Mesenteric fat pad (tissue), 1 donor: ENCODE results near the gene MT1H. TPM values are rescaled to one million over a fixed set of nuclear protein-coding genes. Genes with fewer than 3 reads are reported as not detected.
"Not testable (repeated sequence)": the region's sequence is repeated elsewhere in the genome, so short reads cannot be mapped to it uniquely, and the experiment has no call there.

ENCODE experiments used
- DNase-seq: peaks from one replicate; pipeline ENCODE4 v3.0.0-alpha.2; 2020; ENCODE audit warnings: low spot score
- long read RNA-seq: library from polyadenylated mRNA; unstranded; transcript quantifications from one replicate; pipeline ENCODE4 v2.0.0, GENCODE V29; 2020
- total RNA-seq: library from RNA; stranded (reverse); fragmentation: NEBNext Ultra II Directional; extraction: Animal tissue kit (Norgen Biotek cat#: 25700); gene quantifications from one replicate; pipeline ENCODE4 v1.2.1, GENCODE V29; 2021
- donor health status: DM: yes; HTN: yes; CAD: no.

MT1H gene
- total RNA-seq, result 0.58 TPM
- long read RNA-seq, result 0 reads

DNA sequence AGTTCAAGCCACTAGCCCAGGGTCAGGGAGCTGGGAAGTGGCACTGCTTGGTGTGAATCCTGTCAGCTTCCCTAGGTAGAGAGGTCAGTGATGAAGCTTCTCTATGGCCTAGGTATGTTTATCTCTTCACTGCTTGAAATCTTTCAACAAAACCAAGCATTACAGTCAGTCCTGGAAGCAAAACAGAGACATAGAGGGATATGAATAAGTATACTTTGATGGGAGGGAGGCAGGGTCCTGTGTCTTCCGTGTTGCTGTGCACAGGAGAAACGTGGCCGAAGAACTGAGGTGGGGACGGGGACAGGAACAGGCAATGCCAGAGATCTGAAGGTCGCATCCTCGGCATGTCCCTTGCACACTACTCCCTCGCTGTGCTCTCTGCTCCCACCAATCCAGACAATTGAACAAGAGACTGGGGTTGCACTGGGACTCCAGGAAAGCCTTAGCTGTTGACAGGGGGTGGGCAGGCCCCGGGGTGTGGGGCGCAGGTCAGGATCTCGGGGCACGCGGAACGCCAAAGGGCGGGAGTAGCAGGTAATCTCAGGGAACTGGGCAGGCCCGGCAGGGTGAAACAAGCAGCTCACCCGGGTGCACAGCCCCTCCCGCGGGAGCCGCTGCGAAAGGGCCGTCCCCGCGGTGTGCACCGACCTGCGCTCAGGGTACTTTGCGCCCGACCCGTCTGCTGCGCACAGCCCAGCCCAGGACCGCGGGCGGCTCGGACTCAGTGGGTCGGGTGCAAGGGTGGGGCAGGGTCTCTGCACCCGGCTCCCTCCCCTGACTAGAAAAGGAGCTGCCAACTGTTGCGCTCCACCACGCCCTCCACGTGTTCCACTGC lies at the start of gene MT1H:
Gene MT1H, plus strand, starts transcription at position 810 of the 835 bp plus-strand sequence. CDS start 71 bp downstream, outside the sequence.
- no peak for DNase-seq

DNA sequence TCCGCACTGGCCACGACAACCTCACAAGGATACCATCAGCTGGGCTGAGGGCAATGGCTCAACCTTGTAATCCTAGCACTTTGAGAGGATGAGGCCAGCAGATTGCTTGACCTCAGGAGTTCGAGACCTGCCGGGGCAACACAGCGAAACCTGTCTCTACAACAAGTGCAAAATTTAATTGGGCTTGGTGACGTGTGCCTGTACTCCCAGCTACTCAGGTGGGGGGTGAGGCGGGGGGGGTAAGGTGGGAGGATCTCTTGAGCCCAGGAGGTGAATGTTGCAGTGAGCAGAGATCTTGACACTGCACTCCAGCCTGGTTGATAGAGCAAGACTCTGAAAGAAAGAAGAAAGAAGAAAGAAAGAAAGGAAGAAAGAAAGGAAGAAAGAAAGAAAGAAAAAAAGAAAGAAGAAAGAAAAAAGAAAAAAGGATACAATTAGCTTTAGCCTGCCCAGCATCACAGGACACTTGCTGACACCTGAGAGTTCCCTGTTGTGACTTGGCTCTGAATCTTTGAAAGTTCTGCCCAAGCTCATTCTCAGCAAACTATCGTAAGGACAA lies 49.2 kb upstream of the MT1H start:
- DNase-seq, result no peak

DNA sequence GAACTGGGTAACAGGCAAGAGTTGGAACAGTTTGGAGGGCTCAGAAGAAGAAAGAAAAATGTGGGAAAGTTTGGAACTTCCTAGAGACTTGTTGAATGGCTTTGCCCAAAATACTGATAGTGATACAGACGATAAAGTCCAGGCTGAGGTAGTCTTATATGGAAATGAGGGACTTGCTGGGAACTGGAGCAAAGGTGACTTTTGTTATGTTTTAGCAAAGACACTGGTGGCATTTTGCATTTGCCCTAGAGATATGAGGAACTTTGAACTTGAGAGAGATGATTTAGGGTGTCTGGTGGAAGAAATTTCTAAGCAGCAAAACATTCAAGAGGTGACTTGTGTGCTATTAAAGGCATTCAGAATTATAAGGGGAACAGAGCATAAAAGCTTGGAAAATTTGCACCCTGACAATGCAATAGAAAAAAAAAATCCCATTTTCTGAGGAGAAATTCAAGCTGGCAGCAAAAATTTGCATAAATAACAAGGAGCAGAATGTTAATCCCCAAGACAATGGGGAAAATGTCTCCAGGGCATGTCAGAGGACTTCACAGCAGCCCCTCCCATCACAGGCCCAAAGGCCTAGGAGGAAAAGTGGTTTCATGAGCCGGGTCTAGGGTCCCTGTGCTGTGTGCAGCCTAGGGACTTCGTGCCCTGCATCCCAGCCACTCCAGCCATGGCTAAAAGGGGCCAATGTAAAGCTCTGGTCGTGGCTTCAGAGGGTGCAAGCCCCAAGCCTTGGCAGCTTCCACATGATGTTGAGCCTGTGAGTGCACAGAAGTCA lies 47.8 kb upstream of the MT1H start:
- DNase-seq, result not testable (repeated sequence)

DNA sequence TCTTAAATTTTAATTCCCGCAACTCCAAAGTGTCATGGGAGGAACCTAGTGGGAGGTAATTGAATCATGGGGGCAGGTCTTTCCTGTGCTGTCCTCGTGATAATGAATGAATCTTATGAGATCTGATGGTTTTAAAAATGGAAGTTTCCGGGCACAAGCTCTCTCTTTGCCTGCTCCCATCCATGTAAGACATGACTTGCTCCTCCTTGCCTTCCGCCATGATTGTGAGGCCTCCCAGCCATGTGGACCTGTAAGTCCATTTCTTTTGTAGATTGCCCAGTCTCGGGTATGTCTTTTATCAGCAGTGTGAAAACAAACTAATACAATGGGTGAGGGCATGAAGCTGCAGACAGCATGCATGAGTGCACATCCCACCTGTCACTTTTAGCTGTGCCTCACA lies 46.4 kb upstream of the MT1H start:
- not testable (repeated sequence) for DNase-seq

DNA sequence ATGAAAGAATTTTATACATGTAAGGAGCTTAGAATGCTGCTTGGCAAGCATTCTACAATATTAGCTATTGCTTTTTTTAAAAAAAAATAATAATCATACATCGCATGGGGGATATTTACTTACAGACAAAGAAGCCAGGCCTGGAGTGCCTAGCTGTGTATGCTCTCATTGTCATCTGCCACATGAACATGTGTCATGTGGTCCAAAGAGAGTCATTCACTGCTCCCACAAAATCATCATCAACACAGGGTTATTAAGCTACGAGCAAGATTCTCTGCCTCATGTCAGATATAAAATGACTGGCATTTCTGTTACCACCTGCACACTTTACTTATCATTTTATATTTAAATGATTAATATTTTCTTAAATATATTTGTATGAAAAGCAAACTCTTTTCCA lies 46.0 kb upstream of the MT1H start:
- no peak for DNase-seq

DNA sequence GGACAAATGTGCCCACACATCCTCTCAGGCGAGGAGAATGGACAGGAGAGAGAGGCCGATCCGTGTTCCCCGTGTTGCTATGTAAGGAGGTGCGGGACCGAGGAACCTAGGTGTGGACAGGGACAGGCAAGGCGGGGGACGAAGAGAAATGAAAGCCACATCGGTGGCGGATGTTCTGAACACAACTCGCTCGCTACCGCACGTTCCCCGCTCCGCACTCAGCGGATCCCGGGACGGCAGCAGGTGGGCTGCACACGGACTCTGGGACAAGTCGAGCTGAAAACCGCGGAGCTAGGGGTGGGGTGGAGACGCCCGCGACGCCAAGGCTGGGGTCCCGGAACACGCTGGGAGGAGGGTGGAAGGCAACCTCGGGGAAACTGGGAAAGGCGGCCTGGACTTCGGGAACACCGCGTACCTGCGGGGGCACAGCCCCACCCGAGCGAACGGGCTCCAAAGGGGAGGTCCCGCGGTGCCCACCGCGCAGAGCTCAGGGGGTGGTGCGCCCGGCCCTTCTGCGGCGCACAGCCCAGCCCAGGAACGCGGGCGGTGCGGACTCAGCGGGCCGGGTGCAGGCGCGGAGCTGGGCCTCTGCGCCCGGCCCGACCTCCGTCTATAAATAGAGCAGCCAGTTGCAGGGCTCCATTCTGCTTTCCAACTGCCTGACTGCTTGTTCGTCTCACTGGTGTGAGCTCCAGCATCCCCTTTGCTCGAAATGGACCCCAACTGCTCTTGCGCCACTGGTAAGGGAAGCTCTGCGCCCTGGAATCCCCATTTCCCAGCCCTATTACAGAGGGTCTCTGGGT lies 44.3 kb upstream of the MT1H start, which contains the start of gene MT1E:
Gene MT1E, plus strand, starts transcription at position 642 of the 803 bp plus-strand sequence. Its CDS starts 71 bp downstream, at position 713.
- no peak for DNase-seq

DNA sequence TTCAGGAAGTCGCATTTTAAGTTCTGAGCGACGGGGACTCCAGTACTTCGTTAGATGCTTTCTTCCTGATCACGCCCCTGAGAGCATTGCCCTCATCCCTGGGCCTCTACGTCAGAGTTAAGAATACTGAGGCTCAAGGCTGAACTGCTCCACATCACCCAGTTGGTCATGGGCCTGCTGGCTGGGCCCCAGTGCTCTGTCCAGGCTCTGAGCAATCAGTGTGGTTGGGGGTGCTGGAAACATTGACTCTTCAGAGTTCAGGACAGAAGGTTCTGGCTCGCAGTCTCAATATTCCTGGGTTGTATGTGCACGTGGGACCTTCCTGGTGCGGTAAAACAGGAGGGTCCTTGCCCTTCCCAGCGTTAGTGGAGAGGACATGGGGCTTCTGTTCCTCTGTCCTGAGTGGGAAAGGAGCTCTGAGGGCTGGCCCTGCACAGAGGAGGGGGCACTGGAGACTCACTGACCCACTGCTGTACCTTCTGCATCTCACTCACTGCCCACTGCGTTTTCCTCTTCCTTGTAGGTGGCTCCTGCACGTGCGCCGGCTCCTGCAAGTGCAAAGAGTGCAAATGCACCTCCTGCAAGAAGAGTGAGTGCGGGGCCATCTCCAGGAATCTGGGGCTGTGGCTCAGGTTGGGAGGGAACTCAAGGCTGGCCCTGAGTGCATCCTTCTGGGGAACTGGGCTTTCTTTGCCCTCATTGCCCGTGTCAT lies 43.5 kb upstream of the MT1H start:
- no peak for DNase-seq

DNA sequence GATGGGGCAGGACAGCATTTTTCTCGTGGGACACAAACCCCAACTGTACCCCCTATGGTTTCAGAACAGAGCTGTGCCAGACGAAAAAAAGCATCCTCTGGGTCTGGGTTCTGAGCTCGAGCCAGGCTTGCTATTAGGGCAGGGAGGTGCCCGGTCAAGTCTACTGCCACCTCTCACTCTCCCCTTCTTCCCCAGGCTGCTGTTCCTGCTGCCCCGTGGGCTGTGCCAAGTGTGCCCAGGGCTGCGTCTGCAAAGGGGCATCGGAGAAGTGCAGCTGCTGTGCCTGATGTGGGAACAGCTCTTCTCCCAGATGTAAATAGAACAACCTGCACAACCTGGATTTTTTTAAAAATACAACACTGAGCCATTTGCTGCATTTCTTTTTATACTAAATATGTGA lies 42.9 kb upstream of the MT1H start:
- DNase-seq, result no peak

DNA sequence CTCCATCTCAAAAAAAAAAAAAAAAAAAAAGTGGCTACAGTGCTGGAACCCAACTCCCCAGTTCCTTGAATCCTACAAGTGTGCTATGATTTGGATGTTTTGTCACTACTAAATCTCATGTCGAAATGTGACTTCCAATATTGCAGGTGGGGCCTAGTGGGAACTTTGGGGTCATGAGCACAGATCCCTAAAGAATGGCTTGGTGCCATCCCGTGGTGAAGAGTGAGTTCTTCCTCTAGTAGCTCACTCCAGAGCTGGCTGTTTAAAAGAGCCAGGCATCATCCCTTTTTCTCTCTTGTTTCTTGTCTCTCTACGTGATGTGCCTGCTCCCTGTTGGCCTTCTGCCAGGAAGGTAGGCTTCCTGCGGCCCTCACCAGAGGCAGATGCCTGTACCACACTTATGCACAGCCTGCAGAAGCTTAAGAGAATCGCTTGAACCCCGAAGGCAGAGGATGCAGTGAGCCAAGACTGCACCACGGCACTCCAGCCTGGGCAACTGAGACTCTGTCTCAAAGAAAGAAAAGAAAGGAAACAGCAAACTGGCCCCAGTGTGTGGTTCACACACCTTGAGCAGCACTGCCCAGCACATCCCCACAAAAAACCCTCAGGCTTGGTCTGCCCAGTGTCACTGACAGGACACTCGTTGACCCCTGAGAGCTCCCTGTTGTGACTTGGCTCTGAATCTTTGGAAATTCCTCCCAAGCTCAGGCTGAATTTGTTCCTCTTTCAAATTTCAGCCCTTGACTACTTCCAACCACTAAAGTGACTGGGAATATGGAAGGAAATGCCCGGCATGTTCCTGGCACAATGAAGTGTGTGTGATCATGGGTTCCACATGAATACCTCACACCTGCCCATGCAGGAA lies 40.9 kb upstream of the MT1H start:
- no peak for DNase-seq

DNA sequence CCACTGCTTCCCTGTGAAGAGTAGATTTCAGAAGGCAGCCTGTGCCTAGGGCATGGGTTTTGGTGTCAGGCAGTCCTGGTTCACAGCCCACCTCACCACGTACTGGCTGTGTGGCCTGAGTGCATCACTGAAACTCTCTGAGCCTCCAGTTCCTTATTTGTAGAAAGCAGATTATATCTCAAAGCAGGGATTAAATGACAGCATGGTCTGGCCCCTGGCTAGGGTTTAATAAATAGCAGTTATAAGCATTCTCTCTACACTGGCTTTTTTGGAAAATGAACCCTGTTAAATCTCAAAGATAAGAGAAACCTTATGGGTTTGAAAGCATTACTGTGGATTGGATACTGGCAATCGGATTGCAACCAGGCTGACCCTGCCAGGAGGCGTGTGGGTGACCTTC lies 40.1 kb upstream of the MT1H start:
- no peak for DNase-seq

DNA sequence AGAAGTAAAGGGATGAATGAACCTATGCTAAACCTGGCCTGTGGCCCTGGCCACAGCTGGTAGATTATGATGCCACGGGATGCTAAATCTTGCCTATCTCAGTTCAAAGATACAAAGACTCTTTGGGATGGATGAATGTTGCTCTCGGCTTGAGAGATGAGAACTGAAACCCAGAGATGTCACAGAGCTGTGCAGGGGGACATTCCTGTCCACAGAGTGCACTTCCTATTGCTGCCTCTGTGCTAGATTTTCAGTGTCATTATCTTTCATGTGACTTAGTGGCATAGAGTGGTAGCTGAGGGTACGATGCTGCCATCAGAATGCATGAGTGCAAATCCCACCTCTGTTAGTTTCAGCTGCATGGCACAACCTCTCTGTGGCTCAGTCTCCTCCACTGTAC lies 39.5 kb upstream of the MT1H start:
- no peak for DNase-seq

DNA sequence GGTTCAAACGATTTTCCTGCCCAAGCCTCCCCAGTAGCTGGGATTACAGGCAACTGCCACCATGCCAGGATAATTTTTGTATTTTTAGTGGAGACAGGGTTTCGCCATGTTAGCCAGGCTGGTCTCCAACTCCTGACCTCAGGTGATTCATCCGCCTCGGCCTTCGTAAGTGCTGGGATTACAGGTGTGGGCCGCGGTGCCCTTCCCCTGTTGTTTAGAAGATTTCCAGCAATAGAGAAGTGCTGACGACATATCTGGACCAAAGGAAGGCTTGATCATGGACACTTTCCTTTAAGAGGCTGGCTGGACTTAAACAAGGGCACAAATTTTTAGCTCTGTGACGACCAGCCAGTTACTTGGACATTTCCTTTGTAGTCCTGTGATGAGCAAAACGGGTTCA lies 38.4 kb upstream of the MT1H start:
- no peak for DNase-seq

DNA sequence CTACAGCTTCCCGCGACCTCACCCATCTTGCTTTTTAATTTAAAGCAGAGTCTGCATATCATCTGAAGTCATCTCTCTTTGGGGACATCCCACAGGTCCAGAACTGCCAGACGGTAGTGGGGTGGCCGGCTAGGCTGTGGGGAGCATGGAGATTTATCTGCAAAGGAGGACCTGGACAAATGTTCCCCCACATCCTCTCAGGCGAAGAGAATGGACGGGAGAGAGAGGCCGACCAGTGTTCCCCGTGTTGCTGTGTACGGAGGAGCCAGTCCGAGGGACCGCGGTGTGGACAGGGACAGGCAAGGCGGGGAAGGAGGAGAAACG lies 37.8 kb upstream of the MT1H start:
- no peak for DNase-seq

DNA sequence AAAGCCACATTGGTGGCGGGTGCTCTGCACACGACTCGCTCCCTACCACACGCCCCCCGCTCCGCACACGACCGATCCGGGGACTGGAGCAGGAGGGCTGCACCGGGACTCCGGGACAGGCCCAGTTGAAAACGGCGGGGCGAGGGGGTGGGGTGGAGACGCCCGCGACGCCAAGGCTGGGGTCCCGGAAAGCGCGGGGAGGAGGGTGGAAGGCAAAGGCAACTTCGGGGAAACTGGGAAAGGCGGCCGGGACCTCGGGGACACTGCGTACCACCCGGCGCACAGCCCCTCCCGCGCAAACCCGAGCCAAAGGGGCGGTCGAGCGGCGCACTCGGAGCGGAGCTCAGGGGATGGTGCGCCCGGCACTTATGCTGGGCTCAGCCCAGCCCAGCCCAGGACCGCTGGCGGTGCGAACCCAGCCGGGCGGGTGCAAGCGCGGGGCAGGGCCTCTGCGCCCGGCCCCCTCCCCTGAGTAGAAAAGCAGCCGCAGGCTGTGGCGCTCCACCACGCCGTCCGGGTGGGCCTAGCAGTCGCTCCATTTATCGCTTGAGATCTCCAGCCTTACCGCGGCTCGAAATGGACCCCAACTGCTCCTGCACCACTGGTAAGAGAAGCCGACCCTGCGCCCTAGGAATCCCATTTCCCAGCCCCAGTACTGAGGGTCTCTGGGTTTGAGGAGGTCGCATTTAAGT lies 37.3 kb upstream of the MT1H start, which contains the start of gene MT1M:
Gene MT1M, plus strand, starts transcription at position 504 of the 692 bp plus-strand sequence. Its CDS starts 73 bp downstream, at position 577.
- DNase-seq, result peak; percentile 93

DNA sequence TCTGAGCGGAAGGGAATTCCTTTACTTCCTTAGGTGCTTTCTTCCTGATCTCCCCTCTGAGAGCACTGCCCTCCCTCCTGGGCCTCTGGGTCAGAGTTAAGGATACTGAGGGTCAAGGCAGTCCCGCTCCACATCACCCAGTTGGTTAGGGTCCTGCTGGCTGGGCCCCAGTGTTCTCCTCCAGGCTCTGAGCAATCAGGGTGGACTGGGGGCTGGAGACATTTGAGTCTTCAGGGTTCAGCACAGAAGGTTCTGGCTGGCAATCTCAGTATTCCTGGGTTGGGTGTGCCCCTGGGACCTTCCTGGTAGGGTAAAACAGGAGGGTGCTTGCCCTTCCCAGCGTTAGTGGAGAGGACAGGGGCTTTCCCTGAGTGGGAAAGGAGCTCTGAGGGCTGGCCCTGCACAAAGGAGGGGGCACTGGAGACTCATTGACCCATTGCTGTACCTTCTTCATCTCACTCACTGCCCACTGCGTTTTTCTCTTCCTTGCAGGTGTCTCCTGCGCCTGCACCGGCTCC lies 36.7 kb upstream of the MT1H start:
- DNase-seq, result no peak

DNA sequence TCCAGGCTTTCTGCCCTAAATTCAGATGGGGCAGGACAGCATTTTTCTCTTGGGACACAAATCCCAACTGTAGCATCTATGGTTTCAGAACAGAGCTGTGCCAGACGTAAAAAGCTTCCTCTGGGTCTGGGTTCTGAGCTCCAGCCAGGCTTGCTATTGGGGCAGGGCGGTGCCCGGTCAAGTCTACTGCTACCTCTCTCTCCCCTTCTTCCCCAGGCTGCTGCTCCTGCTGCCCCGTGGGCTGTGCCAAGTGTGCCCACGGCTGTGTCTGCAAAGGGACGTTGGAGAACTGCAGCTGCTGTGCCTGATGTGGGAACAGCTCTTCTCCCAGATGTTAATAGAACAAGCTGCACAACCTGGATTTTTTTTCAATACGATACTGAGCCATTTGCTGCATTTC lies 36.1 kb upstream of the MT1H start:
- DNase-seq, result no peak

DNA sequence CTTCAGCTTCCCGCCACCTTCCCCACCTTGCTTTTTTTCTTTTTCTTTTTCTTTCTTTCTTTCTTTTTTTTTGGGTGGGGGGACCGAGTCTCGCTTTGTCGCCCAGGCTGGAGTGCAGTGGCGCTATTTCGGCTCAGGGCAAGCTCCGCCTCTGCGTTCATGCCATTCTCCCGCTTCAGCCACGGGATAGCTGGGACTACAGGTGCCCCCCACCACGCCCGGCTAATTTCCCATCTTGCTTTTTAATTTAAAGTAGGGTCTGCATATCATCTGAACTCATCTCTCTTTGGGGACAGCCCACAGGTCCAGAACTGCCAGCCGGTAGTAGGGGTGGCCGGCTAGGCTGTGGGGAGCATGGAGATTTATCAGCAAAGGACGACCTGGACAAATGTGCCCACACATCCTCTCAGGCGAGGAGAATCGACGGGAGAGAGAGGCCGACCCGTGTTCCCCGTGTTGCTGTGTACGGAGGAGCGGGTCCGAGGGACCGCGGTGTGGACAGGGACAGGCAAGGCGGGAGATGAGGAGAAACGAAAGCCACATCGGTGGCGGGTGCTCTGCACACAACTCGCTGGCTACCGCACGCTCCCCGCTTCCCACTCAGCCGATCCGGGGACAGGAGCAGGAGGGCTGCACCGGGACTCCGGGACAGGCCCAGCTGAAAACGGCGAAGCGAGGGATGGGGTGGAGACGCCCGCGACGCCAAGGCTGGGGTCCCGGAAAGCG lies 34.7 kb upstream of the MT1H start:
- no peak for DNase-seq

DNA sequence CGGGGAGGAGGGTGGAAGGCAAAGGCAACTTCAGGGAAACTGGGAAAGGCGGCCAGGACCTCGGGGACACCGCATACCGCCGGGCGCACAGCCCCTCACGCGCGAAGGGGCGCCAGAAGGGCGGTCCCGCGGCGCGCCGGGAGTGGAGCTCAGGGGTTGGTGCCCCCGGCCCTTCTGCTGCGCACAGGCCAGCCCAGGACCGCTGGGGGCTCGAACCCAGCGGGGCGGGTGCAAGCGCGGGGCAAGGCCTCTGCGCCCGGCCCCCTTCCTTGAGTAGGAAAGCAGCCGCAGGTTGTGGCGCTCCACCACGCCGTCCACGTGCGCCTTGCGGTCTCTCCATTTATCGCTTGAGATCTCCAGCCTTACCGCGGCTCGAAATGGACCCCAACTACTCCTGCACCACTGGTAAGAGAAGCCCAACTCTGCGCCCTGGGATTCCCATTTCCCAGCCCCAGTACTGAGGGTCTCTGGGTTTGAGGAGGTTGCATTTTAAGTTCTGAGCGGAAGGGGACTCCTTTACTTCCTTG lies 34.1 kb upstream of the MT1H start:
- DNase-seq, result no peak
